Non-pigmented ciliary epithelial cell (primary cell): ENCODE results near the gene RORC.
"Not testable (repeated sequence)": the region's sequence is repeated elsewhere in the genome, so short reads cannot be mapped to it uniquely, and the experiment has no call there.

Experiments used
- DNase-seq: peaks from one replicate; pipeline ENCODE4 v3.0.0-alpha.2; 2010; ENCODE audit warnings: low read depth

RORC gene

DNA sequence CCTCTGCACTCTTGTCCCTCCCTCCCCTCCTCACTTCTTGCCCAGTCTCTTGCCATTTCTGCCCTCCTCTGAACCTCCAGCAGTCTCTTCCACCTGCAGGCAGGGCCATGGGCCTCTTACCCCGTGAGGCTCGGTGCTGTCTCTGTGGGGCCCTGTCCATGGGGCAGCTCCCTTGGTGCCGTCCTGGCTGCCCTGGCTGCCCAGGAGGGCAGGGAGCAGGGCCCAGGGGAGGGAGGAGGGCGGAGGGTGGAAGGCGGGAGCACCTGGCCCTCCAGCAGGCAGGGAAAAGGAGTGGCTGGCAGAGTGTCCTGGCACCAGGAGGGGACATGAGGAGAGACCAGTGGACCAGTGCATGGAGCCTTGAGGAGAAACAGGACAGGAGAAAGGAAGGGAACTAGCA lies at the start of gene RORC:
RORC (minus strand) TSS at position 198 of the 400 bp plus-strand sequence; CDS start at position 160, 38 bp downstream.
- no peak for DNase-seq

DNA sequence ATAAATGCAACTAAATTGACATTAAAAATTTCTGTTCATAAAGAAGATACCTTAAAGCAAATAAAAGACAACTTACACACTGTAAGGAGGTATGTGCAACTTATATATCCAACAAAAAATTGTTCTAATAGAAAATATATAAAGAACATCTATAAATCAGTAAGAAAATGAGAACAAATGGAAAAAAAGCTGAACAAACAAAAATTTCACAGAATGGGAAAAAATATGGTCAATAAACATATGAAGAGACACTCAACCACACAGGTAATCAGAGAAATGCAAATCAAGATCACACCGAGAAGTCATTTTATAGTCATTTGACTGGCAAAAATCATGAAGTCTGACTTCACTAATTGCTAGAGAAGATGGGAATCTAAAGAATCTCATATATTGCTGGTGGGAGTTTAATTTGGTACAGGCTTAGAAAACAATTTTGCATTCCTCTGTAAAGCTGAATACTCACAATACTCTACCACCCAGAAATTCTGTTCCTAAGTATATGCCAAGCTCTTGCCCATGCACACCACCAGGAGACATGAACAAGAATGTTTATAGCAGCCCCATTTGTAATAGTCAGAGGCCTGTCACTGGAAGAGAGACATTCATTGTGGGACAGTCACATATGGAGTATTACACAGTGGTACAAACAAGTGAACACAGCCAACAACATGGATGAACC lies 44.0 kb upstream of the RORC start:
- no peak for DNase-seq

- DNase-seq, result not testable (repeated sequence)
These were observed 41.2 kb upstream of the RORC start for GRCh38 chr1:151872776-151873175.

DNA sequence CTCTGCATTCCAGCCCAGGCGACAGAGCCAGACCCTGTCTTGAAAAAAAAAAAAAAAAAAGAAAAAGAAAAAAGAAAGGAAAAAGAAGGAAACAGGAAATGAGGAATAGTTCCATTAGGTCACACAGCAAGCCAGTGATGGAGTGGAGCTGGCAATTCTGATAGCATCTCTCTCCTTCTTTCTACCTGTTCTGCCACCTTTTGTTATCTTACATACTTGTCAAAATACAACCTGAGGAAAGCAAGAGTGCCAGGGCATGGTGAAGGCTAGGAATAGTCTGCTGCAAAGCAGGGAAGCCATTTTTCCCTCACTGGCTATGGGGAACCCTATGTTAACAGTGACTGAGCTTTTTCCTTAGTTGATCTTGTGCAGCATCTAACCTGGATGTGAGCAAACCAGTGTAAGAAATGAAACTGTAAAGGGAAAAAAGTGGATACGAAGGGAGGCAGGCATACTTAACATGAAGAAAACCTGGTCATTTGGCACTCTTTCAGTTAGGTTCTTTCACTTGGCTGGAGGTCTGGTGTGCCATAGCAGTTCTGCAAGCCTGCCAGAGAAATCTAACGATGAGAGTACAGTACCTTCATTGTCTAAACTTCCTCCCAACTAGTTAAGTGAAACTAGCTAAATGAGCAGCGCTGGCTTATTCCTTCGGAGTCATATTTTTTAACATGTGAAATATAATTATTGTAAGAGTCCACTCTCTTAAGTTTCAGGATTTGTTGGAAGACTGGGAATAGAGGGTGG lies 39.9 kb upstream of the RORC start:
- DNase-seq, result no peak

DNA sequence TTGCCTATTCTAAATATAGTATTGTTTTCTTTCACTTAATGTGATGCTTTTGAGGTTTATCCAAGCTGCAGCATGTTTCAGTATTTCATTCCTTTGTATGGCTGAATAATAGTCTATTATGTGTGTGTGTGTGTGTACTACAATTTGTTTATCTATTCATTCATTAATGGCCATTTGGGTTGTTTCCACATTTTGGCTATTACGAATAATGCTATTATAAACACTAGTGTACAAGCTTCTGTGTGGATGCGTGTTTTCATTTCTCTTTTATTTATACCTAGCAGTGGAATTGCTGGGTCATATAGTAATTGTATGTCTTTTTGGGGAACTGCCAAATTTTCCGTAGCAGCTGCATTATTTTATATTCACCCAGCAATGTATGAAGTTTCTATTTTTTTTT lies 36.9 kb upstream of the RORC start:
- DNase-seq, result no peak

DNA sequence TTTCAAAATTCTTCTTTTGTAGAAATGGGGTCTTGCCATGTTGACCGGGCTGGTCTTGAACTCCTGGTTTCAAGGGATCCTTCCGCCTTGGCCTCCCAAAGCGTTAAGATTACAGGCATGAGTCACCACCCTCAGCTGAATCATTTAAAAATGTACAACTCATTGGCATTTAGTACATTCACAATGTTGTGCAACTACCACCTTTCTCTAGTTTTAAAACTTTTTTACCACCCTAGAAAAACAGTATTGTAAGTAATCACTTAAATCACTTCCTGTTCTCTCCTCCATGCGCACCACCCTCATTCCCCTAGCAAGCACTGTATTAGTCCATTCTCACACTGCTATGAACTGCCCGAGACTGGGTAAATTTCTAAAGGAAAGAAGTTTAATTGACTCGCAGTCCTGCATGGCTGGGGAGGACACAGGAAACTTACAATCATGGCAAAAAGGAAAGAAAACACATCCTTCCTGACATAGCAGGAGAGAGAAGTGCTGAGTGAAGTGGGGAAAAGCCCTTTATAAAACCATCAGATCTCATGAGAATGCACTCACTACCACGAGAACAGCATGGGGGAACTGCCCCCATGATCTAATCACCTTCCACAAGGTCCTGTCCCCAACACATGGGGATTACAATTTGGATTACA lies 36.3 kb upstream of the RORC start:
- DNase-seq, result peak; percentile 38

DNA sequence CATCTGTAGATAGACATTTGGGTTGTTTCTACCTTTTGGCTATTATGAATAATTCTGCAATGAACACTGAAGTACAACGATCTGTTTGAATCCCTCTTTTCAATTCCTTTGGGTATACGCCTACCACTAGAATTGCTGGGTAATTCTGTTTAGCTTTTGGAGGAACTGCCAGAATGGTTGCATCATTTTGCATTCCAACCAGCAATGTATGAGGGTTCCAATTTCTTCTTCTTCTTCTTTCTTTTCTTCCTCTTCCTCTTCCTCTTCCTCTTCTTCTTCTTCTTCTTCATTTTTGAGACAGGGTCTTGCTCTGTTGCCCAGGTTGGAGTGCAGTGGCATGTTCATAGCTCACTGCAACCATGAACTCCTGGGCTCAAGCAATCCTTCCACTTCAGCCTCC lies 35.7 kb upstream of the RORC start:
- DNase-seq, result no peak

DNA sequence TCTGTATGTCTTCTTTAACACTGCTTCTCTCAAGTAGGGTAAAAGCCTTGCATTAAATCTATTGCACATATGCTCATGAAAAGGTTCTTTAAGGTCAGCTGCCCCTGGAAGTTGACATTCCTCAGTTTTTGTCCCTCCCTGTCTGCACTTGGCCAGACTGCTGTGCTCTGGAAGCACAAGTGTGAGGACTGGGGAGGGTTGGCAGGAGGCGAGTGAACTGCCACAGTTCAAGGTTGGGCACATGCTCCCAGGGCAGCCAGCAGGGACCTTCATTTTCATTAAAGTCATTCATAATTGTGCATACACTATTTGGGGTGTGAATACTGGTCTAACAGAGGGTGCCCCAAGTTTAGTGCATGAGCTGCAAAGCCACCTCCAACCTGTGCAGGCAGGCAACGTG lies 32.8 kb upstream of the RORC start:
- no peak for DNase-seq

GRCh38 chr1:151862604-151863003 lies 31.0 kb upstream of the RORC start:
- DNase-seq, result no peak

- no peak for DNase-seq
These were observed 29.0 kb upstream of the RORC start for GRCh38 chr1:151860504-151861187.

DNA sequence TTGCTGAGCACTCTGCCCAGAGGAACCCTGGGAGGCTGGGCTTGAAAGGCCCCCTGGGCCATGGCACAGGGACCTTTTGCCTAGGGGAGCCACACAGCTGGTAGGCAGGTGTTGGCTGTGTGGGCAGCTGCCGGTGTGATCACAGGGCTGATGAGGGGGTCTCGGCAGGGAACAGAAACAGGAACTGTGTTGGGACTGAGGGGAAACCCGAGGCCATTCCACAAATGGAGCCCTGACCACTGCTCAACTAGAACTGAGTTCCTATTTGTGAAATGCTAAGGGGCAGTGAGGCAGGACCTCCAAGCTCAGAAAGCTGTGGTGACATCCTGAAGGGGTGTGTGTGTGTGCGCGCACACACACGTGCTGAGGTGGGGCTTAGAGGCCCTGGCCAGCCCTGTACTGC lies 28.3 kb upstream of the RORC start:
- DNase-seq, result no peak

- no peak for DNase-seq
These were observed 27.5 kb upstream of the RORC start for GRCh38 chr1:151858886-151859665.

DNA sequence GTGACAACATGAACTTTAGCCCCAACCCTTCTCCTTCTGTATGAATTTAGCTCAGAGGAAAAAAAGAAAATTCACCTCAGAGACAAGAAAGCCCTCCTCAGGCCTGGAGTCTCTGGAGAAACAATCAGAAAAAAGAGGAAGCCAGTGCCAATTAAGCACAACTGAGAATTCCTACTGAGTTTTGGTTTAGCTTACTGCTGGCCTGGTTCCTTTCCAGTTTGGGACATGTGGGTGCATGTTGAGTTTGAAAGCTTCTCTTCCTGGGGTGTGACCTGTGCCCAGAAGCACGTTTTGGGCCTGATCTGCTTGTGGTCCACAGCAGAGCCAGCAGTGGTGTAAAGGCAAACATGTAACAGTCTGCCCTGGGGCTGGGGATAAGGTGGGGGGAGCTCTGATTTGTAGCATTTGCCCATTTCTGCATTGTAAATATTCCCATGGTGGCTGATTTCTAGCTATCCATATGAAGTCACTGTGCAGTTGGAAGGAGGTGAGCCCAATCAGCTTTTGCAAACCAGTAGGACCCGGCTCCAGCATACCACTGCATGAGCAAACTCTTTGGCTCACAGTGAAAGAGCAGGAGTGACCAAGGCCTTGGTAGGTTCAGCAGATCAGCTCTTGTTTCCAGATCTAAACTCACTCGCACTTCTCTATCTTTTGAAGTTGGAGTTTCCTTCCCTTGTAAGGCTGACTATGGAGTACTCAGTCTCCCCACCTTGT lies 26.6 kb upstream of the RORC start:
- DNase-seq, result no peak

- DNase-seq, result no peak
These were observed 24.3 kb upstream of the RORC start for GRCh38 chr1:151855933-151856332.

- not testable (repeated sequence) for DNase-seq
These were observed 23.9 kb upstream of the RORC start for GRCh38 chr1:151855516-151855915.

GRCh38 chr1:151854658-151855057 lies 23.1 kb upstream of the RORC start:
- DNase-seq, result no peak

DNA sequence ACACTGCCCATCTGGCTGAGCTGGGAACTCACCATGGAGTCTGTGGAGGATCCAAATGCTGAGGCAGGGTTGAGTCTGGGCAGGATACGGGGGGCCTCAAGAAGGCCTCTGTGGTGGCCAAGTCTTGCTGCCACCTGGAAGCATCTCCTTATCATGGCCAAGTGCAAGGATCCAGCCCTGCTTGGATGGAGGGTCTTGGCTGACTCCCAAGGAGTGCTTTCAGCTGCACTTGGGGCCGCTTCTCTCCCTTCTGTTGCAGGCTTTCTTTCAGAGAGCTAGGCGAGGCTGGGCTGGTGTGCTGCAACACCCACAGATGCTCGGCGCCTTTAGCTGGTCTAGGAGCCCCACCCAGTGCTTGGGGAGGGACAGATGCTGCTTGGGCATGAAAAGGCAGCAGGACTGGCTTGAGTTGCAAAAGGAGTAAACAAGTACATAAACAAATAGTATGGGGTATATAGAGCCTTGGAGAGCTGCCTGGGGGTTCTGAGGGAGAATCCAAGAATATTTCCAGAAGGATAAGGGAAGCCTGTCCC lies 21.9 kb upstream of the RORC start, which contains the start of gene THEM5:
THEM5 (minus strand) TSS at position 302 of the 533 bp plus-strand sequence; CDS start at position 155, 147 bp downstream.
- DNase-seq, result no peak

GRCh38 chr1:151852733-151853132 lies 21.1 kb upstream of the RORC start:
- no peak for DNase-seq

GRCh38 chr1:151851886-151852285 lies 20.3 kb upstream of the RORC start:
- no peak for DNase-seq

- no peak for DNase-seq
These were observed 18.3 kb upstream of the RORC start for GRCh38 chr1:151849871-151850270.

GRCh38 chr1:151849126-151849525 lies 17.5 kb upstream of the RORC start:
- DNase-seq, result no peak
